Epithelial cell of esophagus (primary cell): Measurements from ENCODE around the gene MLLT3.

Source experiments
- DNase-seq: peaks from one replicate; pipeline ENCODE4 v3.0.0; 2010; ENCODE audit warnings: low read depth
- H3K4me3 ChIP-seq: 2 replicates; pipeline ENCODE4 v1.5.1; 2011; ENCODE audit warnings: mild to moderate bottlenecking, low read length, control low read depth
- TF ChIP-seq, protein P1 (sequence below): IDR thresholded peaks from 2 replicates; pipeline ENCODE4 v1.5.1; 2011; ENCODE audit warnings: low read depth, mild to moderate bottlenecking, low read length, control low read depth, inconsistent platforms; ENCODE audit not compliant: insufficient read depth; ENCODE audit errors: missing control alignments

Gene MLLT3

GRCh38 chr9:20373263-20373662 is 249.0 kb downstream of the MLLT3 start:
- no peak overlapping the region for H3K4me3 ChIP-seq
- DNase-seq, result no peak
- TF ChIP-seq, protein P1, sequence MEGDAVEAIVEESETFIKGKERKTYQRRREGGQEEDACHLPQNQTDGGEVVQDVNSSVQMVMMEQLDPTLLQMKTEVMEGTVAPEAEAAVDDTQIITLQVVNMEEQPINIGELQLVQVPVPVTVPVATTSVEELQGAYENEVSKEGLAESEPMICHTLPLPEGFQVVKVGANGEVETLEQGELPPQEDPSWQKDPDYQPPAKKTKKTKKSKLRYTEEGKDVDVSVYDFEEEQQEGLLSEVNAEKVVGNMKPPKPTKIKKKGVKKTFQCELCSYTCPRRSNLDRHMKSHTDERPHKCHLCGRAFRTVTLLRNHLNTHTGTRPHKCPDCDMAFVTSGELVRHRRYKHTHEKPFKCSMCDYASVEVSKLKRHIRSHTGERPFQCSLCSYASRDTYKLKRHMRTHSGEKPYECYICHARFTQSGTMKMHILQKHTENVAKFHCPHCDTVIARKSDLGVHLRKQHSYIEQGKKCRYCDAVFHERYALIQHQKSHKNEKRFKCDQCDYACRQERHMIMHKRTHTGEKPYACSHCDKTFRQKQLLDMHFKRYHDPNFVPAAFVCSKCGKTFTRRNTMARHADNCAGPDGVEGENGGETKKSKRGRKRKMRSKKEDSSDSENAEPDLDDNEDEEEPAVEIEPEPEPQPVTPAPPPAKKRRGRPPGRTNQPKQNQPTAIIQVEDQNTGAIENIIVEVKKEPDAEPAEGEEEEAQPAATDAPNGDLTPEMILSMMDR, result no peak

DNA sequence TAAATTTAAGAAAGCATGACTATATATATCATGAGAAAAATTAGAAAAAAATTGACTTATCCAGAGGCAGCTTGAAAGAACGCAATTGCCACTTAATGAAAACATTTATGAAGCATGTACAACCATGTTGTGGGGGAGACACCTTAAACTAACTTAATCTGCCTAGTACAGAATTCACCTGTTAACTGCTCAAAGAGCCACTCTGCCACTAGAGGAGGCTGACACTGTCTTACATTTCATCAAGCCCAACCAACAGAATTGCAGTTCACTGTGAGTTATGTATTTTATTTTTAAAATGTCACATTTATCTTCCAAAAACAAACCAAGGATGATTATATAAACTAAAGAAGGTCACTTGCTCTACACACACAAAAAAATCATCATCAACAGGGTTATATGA is 252.9 kb downstream of the MLLT3 start:
- no peak overlapping the region for H3K4me3 ChIP-seq
- DNase-seq, result no peak
- TF ChIP-seq, protein P1, result peak; percentile 29

- DNase-seq, result no peak
- TF ChIP-seq, protein P1, result no peak
- no peak overlapping the region for H3K4me3 ChIP-seq
Observed at GRCh38 chr9:20367855-20368254, 254.4 kb downstream of the MLLT3 start.

DNA sequence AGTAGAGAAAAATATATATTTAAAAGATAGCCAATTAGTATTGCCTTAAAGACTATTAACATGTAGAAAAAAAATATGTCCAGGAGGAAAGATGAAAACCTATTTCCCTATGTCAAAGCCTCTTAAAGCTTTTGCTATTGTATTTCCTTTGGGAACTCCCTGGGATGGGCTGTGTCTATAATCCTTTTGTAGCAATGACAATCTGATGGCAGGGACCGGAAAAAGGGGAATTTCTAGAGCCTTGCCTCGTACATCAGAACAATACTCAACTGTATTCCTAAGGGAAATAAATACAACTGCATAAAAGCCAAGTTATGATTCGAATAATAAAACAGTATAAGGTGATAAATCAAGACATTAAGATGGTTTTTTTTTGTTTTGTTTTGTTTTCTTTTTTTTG is 257.3 kb downstream of the MLLT3 start:
- TF ChIP-seq, protein P1, result no peak
- no peak overlapping the region for H3K4me3 ChIP-seq
- DNase-seq, result no peak

DNA sequence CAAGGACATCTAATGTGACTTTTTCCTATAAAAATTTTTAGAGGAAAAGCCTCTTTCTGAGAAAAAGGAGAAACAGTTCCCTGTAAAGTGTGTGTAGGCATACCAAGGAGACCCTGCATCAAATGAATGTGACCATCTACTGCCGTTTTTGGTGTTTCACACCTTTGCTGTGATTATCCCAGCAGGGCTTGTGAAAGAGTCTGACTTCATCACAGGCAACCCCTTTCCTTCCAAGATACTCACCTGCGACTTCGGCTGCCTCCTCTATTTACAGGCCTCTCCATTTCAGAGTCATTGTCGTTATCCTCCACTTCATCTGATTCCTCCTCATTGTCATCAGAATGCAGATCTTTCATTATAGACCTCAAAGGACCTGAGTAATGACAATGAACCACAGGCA is 259.1 kb downstream of the MLLT3 start:
- TF ChIP-seq, protein P1, result no peak
- DNase-seq, result no peak
- no peak overlapping the region for H3K4me3 ChIP-seq

- no peak for DNase-seq
- TF ChIP-seq, protein P1, result no peak
- H3K4me3 ChIP-seq, result no peak overlapping the region
Observed at GRCh38 chr9:20361656-20362570, 260.4 kb downstream of the MLLT3 start.

GRCh38 chr9:20361229-20361628 is 261.1 kb downstream of the MLLT3 start:
- no peak for DNase-seq
- no peak overlapping the region for H3K4me3 ChIP-seq
- TF ChIP-seq, protein P1, result no peak
